GM18508 (cell line): ENCODE results near the gene SDC1.

ENCODE experiments used
- ATAC-seq: cut with Tn5 transposase; IDR thresholded peaks from one replicate; pipeline ENCODE4 v1.9.1; 2021; ENCODE audit warnings: moderate number of reproducible peaks; ENCODE audit not compliant: insufficient read depth, unreplicated experiment

The SDC1 gene

DNA sequence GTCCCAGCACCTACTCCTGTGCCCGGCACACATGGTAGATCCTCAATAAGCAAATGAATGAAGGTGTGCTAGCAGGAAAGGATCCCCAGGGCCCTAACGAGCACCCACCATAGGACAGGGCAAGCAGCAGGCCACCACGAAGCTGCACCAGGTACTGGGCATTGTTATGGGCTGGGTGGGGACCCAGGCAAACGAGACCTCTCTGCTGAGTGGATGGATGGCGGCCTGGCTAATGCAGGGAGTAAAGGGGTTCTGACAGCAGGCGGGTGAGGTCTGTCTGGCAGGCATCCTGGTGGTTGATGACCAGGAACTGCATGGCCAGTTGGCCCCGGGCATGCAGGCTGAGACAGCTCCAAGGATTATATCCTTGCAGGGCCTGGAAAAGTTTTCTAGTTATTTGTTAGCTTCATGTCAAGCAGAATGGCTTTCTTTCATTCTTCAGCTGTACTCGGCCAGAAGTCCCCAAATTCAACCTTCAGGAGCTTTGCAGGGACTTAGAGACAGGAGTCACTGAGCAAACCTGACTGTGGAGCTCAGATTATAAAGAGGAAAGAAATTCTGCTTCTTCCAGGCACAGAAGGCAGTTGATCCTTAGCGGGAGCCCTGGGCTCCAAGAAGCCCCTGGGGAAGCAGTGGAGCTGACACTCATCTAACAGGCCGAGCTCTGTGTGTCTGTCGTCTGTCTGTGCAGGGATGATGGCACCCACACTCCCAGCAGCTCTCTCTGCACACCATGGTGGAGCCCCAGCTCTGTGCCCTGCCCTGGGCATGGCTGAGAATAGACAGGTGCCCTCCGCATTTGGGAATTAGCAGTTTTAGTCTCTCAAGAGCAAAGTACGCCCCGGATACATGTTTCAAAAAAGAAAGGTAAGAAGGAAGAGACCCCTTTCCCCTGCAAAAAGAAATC lies 51.2 kb downstream of the SDC1 start:
- no peak for ATAC-seq

- ATAC-seq, result no peak
These were observed 51.9 kb downstream of the SDC1 start for GRCh38 chr2:20173064-20173463.

- ATAC-seq, result no peak
These were observed 52.5 kb downstream of the SDC1 start for GRCh38 chr2:20172273-20173055.

- ATAC-seq, result no peak
These were observed 53.4 kb downstream of the SDC1 start for GRCh38 chr2:20171445-20171977.

GRCh38 chr2:20170704-20171250 lies 54.2 kb downstream of the SDC1 start:
- no peak for ATAC-seq

GRCh38 chr2:20169796-20170703 lies 54.9 kb downstream of the SDC1 start:
- ATAC-seq, result no peak

DNA sequence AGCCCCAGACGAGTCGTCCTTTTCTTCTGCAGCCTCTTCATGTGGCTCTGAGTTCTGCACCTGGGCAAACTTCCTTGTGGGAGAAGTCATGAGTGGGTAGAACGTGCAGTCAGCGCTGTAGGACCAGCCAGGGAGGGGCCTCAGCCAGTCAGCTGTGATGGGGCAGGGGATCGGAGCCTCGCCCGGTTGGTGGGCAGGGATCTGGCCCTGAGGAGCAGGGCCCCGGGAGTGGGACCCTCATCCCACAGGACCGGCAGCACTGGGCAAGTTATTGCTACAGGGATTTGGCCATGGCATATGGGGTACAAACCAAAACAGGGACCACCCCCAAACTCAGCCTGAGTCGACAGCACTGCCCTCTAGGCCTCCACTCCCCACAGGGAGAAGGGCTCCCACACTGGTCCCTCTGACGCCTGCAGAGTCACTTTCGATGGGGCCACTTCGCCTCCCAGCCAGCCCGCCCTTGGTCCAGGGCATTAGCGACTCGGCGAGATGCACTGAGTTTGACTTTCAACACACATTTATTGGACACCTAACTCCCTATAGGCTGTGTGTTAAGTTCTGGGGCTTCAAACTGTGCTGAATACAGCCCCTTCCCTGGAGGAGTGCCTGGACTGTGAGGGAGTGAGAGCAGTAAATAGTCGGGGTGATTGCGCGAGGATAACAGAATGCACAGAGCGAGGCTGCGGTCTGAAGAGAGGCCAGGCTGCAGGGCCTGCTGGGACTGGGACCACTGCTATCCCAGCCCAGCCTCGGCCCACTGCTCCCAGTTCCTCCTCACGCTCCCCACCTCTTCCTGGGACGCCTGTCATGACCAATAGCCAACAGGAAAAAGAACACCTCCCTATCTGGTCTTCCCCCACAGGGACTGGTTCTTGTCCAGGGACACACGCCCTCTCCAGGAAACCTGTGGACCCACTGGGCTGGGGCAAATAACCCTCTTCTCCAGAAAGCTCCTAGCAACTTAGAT lies 55.9 kb downstream of the SDC1 start:
- ATAC-seq, result no peak

DNA sequence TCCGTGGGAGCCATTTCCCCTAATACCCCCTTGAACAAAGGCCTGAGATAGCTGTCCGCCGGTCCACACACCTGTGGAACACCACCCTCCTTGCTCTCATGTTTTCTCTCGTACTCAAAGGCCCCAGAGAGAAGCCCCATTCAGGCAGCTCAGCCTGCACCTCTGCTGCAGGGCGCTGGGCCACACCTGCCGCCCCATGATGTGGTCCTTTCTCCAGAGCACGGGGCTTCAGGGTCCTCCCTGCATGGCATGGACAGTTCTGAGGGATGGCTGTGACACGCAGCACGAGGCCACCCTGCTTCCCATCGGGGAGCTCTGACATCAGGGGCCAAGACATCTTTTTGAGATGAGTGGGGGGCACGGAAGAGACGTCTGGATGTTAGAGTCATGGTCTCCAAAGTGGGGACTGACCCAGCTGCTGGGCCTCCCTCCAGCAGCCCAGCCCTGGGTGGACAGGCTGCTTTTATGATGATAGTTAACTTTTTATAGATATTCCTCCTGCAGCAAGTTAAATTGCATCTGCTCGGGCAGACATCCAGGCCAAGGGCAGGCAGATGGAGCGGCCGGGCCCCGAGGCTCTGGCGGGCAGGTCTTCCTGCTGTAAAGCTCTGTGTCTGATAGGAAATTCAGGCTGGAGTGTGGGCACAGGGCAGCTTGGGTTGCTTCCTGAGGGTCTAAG lies 56.7 kb downstream of the SDC1 start:
- ATAC-seq, result no peak

GRCh38 chr2:20167356-20167755 lies 57.6 kb downstream of the SDC1 start:
- ATAC-seq, result no peak

DNA sequence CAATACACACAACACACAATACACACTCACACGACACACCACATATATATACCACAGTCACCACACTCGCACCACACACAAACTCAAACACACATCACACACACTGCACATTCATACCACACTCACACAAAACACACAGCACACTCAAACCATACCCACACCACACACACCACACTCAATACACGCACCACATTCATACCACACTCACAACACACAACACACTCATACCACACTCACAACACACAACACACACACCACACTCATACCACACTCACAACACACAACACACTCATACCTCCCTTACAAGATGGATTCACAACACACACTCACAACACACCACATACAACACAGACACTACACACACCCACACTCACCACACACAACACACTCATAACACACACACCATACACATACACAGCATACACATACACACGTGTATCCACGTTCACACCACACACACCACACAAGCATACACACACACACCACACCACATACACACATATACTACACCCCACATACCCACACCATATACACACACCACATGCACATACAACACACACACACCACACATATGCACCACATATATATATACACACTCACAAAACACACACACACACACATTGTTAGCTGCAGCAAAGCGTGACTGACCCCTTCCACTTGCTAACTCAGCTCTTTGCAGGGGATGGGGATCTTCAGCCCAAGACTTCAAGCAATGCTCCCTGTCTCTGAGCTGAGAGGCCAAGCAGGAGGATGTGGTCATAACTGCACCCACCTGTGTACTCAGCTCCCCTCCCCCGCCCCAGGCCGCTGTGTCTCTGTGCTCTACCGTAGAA lies 59.0 kb downstream of the SDC1 start:
- no peak for ATAC-seq

DNA sequence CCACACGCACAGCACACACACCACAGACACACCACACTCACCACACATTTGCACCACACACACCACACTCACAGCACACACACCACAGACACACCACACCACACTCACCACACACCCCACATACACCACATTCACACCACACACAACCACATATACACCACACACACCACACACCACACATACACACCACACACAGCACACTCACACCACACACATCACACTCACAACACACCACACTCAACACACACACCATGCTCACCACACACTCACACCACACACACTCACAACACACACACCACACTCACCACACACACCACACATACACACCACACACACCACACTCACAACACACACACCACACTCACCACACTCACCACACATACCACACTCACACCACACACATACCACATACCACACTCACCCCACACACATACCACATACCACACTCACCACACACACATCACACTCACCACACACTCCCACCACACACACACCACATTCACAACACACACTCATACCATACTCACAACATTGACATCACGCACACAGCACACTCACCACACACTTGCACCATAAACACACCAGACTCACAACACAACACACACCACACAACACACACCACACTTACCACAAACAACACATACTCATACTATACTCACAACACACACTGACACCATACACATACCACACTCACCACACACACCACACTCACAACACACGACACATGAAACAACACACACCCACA lies 60.0 kb downstream of the SDC1 start:
- no peak for ATAC-seq

DNA sequence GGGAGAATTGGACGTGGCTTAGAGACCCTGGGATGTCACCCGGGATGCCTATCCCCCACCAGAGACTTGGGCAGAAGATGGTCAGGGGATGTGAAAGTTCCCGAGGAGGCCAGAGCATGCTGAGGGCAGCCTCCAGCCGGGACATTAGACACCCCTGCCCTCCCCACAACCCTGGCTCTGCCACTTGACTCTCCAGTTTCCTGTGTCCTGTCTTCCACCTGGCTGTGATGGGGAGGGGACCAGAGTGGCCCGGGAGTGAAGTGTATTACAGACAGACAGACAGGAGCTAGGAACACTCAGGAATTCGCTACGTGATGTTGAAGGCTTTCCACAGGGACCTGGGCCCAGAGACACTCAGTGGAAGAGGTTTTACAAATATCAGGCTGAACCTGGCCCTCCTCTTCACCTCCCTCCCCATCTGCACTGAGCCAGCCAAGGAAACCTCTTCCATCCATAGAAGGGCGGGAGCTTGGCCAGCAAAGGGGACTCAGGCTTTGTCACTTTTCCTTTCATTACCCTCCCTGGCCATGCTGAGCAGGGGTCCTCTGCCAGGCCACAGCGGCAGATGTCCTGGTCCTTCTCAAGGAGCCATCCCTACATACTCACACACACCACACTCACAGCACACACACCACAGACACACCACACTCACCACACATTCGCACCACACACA lies 60.7 kb downstream of the SDC1 start:
- no peak for ATAC-seq

DNA sequence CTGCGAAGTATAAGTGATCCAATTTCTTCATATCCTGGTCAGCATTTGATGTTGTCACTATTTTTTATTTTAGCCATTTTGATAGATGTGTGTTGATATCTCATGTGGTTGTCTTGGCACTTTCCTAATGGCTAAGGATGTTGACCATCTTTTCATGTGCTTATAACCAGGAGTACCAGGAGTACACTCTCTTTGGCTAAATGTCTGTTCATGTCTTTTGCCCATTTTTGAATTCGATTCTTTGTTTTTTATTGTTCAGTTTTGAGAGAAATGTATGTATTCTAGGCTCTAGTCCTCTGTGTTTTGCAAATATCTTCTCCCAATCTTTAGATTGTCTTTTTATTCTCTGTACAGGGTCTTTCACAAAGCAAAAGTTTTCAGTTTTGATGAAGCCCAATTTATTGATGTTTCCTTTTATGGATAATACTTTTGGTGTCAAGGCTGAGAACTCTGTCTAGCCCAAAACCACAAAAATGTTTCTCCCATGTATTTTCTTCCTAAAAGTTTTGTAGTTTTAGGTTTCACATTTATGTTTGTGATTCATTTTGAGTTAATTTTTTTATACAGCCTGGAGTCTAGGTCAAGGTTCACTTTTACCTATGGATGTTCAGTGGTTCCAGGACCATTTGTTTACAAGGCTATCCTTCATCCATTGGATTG lies 65.4 kb downstream of the SDC1 start:
- no peak for ATAC-seq

- no peak for ATAC-seq
These were observed 67.6 kb downstream of the SDC1 start for GRCh38 chr2:20157193-20157891.

GRCh38 chr2:20156836-20157192 lies 68.1 kb downstream of the SDC1 start:
- no peak for ATAC-seq
